Suprapubic skin (tissue), 3 donors: Measurements from ENCODE around the gene STAP1.

Experiments
- CTCF ChIP-seq, 2 donors: fragments of 200-600 bp in 1 of 2; fragments of 450-650 bp in 1 of 2; sonication (generic) in 1 of 2; IDR thresholded peaks; one replicate each; pipeline ENCODE4 v1.5.1; 2016 to 2019; ENCODE audit warnings: antibody characterized with exemption in 2 of 2, mild to moderate bottlenecking in 1 of 2, moderate library complexity in 1 of 2
- POLR2A ChIP-seq, 2 donors: fragments of 450-650 bp; IDR thresholded peaks; one replicate each; pipeline ENCODE4 v1.6.1; 2017; ENCODE audit warnings: antibody characterized with exemption in 2 of 2, mild to moderate bottlenecking in 2 of 2, moderate library complexity in 2 of 2

GRCh38 chr4:67614186-67614585 is 55.7 kb downstream of the STAP1 start:
- no peak for TF ChIP-seq POLR2A (IDR thresholded peaks at IDR 0.05)
- no peak for TF ChIP-seq CTCF (IDR thresholded peaks at IDR 0.05)
